Upper lobe of left lung (tissue), 6 donors: ENCODE results near the gene NUP210. TPM values are rescaled to one million over a fixed set of nuclear protein-coding genes. Genes with fewer than 3 reads are reported as not detected.

Experiments
- ATAC-seq, 2 donors: fragments of 200-7000 bp; cut with Tn5 transposase; one replicate each; pipeline ENCODE4 v1.9.1; 2022; ENCODE audit warnings: mild to moderate bottlenecking in 2 of 2, moderate library complexity in 2 of 2; ENCODE audit not compliant: low FRiP score in 2 of 2
- DNase-seq, 2 donors: peaks; one replicate each; pipeline ENCODE4 v3.0.0-alpha.2; 2019 to 2020
- H3K27ac ChIP-seq, 4 donors: fragments of 200-600 bp; sonication (generic); one replicate each; pipeline ENCODE4 v1.5.1; 2016 to 2019
- H3K27me3 ChIP-seq, 4 donors: fragments of 200-600 bp; sonication (generic); one replicate each; pipeline ENCODE4 v1.5.1; 2017 to 2019
- H3K36me3 ChIP-seq, 4 donors: fragments of 200-600 bp; sonication (generic); one replicate each; pipeline ENCODE4 v1.5.1; 2016 to 2019
- H3K4me1 ChIP-seq, 4 donors: fragments of 200-600 bp; sonication (generic); one replicate each; pipeline ENCODE4 v1.5.1; 2018 to 2019
- H3K4me3 ChIP-seq, 4 donors: fragments of 200-600 bp; sonication (generic); one replicate each; pipeline ENCODE4 v1.5.1; 2017 to 2019; ENCODE audit warnings: mild to moderate bottlenecking in 2 of 4, moderate library complexity in 1 of 4
- H3K9me3 ChIP-seq, 4 donors: fragments of 200-600 bp; sonication (generic); one replicate each; pipeline ENCODE4 v1.5.1; 2018 to 2019
- EP300 ChIP-seq, 4 donors: sonication (generic); formaldehyde crosslinking; IDR thresholded peaks; one replicate each; pipeline ENCODE4 v1.5.1; 2017; ENCODE audit warnings: antibody characterized with exemption in 4 of 4, control low read depth in 2 of 4
- POLR2A ChIP-seq, 4 donors: fragments of 450-650 bp; IDR thresholded peaks; one replicate each; pipeline ENCODE4 v1.5.1; 2016 to 2017; ENCODE audit warnings: antibody characterized with exemption in 4 of 4, mild to moderate bottlenecking in 2 of 4
- POLR2AphosphoS5 ChIP-seq, 2 donors: sonication (generic); formaldehyde crosslinking; IDR thresholded peaks; one replicate each; pipeline ENCODE4 v1.5.1; 2017; ENCODE audit warnings: antibody characterized with exemption in 2 of 2
- WGBS, 2 donors: methylation state at CpG; one replicate each; pipeline ENCODE4 v1.1.5; 2017 to 2018; 5-methylcytosine and 5-hydroxymethylcytosine counted together
- total RNA-seq, 6 donors: library from RNA; depleted of rRNA in 4 of 6; stranded (reverse); fragments of >200 nt in 4 of 6; gene quantifications; one replicate each; pipeline versions ENCODE4 v1.1.0 to v1.2.1, GENCODE V29; 2016 to 2021
- TF ChIP-seq, protein P1 (sequence below), 6 experiments: fragments of 450-650 bp in 4 of 6; fragments of 200-600 bp in 2 of 6; sonication (generic) in 2 of 6; IDR thresholded peaks; one replicate each; pipeline ENCODE4 v1.5.1; 2016 to 2019; ENCODE audit warnings: antibody characterized with exemption in 6 of 6
- donor health status: DM: no; HTN: no; CAD: no; lungs with moderate emphysema.
- donor health status: DM: no; HTN: yes; CAD: no; lungs with severe emphysema.

The NUP210 gene
- total RNA-seq, 6 donors from 2014 or later = 14.6 to 23.0 (median 20.8) TPM

DNA sequence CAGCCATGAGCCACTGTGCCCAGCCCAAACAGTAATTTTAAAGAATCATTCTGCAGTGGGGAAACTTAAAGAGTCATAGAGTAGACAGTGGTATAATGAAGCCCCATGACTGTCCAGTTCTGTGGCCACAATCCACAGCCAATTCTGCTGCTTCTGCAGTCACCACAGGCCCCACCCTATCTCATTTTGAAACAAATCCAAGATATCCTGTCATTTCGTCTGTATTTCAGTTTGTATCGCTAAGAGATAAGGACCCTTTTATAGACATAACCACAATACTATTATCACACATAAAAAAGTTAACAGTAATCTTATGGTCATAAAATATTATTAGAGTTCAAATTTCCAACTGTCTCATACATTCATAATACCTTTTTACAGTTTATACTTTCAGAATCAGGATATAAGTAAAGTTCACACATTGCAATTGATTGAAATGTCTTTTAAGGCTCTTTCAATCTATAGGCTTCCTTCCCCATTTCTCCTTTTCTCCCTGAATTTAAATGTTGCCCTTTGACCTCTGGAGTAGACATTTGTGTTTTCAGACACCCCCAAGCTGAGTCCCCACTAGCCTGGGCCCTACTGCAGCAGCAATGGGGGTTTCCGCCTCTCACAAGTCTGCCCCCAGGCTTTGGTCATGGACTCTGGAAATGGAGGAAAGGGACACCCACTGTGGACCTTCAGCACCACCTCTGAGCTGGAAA lies 4.2 kb upstream of the NUP210 start:
- WGBS, 2 donors = 47 to 51% methylated on average over 3 of the region's 3 CpGs
- Histone ChIP-seq H3K36me3 (no peaks in the 10 kb centered on the region), H3K27ac (peak overlapping the region in 1 of 4 donors; percentile 39), H3K9me3 (no peaks in the 10 kb centered on the region), H3K27me3 (no peaks in the 10 kb centered on the region), H3K4me1 (peaks cover 10 to 21% (median 11%) of the 10 kb centered on the region in 4 donors), H3K4me3 (no peak overlapping the region)
- TF ChIP-seq, protein P1, sequence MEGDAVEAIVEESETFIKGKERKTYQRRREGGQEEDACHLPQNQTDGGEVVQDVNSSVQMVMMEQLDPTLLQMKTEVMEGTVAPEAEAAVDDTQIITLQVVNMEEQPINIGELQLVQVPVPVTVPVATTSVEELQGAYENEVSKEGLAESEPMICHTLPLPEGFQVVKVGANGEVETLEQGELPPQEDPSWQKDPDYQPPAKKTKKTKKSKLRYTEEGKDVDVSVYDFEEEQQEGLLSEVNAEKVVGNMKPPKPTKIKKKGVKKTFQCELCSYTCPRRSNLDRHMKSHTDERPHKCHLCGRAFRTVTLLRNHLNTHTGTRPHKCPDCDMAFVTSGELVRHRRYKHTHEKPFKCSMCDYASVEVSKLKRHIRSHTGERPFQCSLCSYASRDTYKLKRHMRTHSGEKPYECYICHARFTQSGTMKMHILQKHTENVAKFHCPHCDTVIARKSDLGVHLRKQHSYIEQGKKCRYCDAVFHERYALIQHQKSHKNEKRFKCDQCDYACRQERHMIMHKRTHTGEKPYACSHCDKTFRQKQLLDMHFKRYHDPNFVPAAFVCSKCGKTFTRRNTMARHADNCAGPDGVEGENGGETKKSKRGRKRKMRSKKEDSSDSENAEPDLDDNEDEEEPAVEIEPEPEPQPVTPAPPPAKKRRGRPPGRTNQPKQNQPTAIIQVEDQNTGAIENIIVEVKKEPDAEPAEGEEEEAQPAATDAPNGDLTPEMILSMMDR (IDR thresholded peaks at IDR 0.05) = no peak
- no peak for TF ChIP-seq POLR2AphosphoS5 (IDR thresholded peaks at IDR 0.05)
- TF ChIP-seq EP300 (IDR thresholded peaks at IDR 0.05) = no peak
- TF ChIP-seq POLR2A (IDR thresholded peaks at IDR 0.05) = no peak
- ATAC-seq (no peak), DNase-seq (no peak)

- Histone ChIP-seq H3K36me3 (no peaks in the 10 kb centered on the region), H3K4me1 (peaks cover 14 to 40% (median 18%) of the 10 kb centered on the region in 4 donors), H3K27ac (peak overlapping the region; percentile 54 to 83 (median 67)), H3K27me3 (no peaks in the 10 kb centered on the region), H3K9me3 (no peaks in the 10 kb centered on the region), H3K4me3 (peak overlapping the region in 3 of 4 donors; percentile 63 to 88 (median 73))
- 38 to 52% methylated on average over 20 to 27 of the region's 27 CpGs for WGBS, 2 donors
- ATAC-seq (peak; percentile 30 to 66), DNase-seq (peak in 1 of 2 donors; percentile 77)
- TF ChIP-seq POLR2AphosphoS5 (IDR thresholded peaks at IDR 0.05) = peak in 1 of 2 donors; percentile 39
- TF ChIP-seq, protein P1 (IDR thresholded peaks at IDR 0.05) = no peak
- TF ChIP-seq POLR2A (IDR thresholded peaks at IDR 0.05) = peak in 2 of 4 donors; percentile 32
Measured at GRCh38 chr3:13420831-13421765, 976 bp upstream of the NUP210 start.

GRCh38 chr3:13419505-13420044 lies 547 bp downstream of the NUP210 start:
- Histone ChIP-seq H3K27ac (peak overlapping the region in 3 of 4 donors; percentile 48 to 83 (median 75)), H3K36me3 (no peaks in the 10 kb centered on the region), H3K27me3 (no peaks in the 10 kb centered on the region), H3K4me3 (peak overlapping the region; percentile 3 to 88 (median 68)), H3K4me1 (peaks cover 14 to 55% (median 25%) of the 10 kb centered on the region in 4 donors), H3K9me3 (no peaks in the 10 kb centered on the region)
- DNase-seq = peak; percentile 53 to 93
- WGBS, 2 donors = 0% methylated on average over 7 of the region's 64 CpGs; no CpG with 5 or more reads in 1 of the 2 donors
- no peak for TF ChIP-seq POLR2AphosphoS5 (IDR thresholded peaks at IDR 0.05)
- peak in 1 of 4 donors; percentile 35 for TF ChIP-seq POLR2A (IDR thresholded peaks at IDR 0.05)
- TF ChIP-seq EP300 (IDR thresholded peaks at IDR 0.05) = no peak
- TF ChIP-seq, protein P1 (IDR thresholded peaks at IDR 0.05) = peak in 2 of 6 experiments; percentile 40 to 41
- ATAC-seq = peak; percentile 60 to 74

DNA sequence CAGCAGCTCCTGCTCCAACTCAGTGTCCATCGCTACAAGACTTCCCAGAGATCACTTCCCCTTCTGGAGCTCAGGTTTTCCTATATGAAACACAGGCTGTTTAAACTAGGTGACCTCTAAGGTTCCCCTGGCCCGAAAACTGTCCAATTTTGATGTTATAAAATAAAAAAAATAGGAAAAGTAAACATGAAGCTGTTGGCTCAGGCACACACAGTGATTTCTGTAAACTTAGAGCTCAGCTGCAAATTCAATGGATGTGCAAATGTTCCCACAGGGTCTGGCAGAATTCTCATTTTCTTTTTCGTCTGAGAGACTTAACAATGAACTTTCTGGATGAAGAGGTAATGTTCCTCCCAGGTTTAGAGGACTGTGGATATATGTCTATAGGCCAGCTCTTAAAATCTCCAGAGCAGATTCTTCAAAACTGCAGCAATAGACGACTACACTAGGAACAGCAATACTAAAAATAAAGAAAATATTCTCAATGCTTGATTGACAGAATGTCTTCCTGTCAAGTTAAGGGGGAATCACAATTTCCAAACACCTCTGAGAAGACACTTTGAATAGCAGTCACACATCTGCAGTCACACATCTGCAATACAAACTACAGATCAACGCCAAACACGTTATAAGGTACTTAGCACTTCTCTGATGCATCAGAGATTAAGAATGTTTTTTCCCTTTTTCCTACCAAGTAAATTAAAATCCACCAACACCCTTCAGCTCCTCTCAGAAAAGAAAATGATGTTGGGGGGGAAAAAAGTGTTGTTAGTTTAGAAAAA lies 2.8 kb downstream of the NUP210 start:
- H3K27ac ChIP-seq = no peak overlapping the region
- ATAC-seq = no peak
- peaks cover 14 to 67% (median 26%) of the 10 kb centered on the region in 4 donors for H3K4me1 ChIP-seq

More for the DNA sequence above, 2.8 kb downstream of the NUP210 start:
- Histone ChIP-seq H3K9me3 (no peaks in the 10 kb centered on the region), H3K36me3 (no peaks in the 10 kb centered on the region), H3K4me3 (no peak overlapping the region), H3K27me3 (no peaks in the 10 kb centered on the region)
- DNase-seq = no peak
- TF ChIP-seq, protein P1 (IDR thresholded peaks at IDR 0.05) = no peak
- TF ChIP-seq POLR2A (IDR thresholded peaks at IDR 0.05) (no peak), POLR2AphosphoS5 (IDR thresholded peaks at IDR 0.05) (no peak), EP300 (IDR thresholded peaks at IDR 0.05) (no peak)
- 72 to 73% methylated on average over 6 of the region's 6 CpGs for WGBS, 2 donors
